Natural killer cell (primary cell): Measurements from ENCODE around the gene ABHD16A. TPM values are rescaled to one million over a fixed set of nuclear protein-coding genes. Genes with fewer than 3 reads are reported as not detected.
"Not testable (repeated sequence)": the region's sequence is repeated elsewhere in the genome, so short reads cannot be mapped to it uniquely, and the experiment has no call there.

Experiments used
- ATAC-seq, 3 donors: fragments of 150-1000 bp in 2 of 3; fragments of 200-7000 bp in 1 of 3; cut with Tn5 transposase; 1 replicate in 1 of 3; 2 replicates in 2 of 3; pipeline ENCODE4 v1.10.0; 2021; ENCODE audit warnings: mild to moderate bottlenecking in 2 of 3, moderate library complexity in 2 of 3
- DNase-seq, 2 donors: peaks; one replicate each; pipeline versions ENCODE4 v3.0.0 to v3.0.0-alpha.2; 2013 to 2021; ENCODE audit warnings: mixed read lengths in 1 of 2
- H3K27ac ChIP-seq: one replicate; pipeline ENCODE4 v1.5.1; 2013; ENCODE audit warnings: mild to moderate bottlenecking, low read length
- H3K27me3 ChIP-seq: one replicate; pipeline ENCODE4 v1.6.1; 2013; ENCODE audit warnings: low read length; ENCODE audit not compliant: control insufficient read depth, insufficient read depth
- H3K36me3 ChIP-seq: one replicate; pipeline ENCODE4 v1.6.1; 2013; ENCODE audit warnings: low read length; ENCODE audit not compliant: control insufficient read depth, insufficient read depth
- H3K4me1 ChIP-seq: one replicate; pipeline ENCODE4 v1.6.1; 2013; ENCODE audit warnings: low read length; ENCODE audit not compliant: control insufficient read depth, insufficient read depth
- H3K4me3 ChIP-seq: one replicate; pipeline ENCODE4 v1.5.1; 2013; ENCODE audit warnings: low read length
- H3K9me3 ChIP-seq: one replicate; pipeline ENCODE4 v1.6.1; 2013; ENCODE audit warnings: low read length; ENCODE audit not compliant: control insufficient read depth, insufficient read depth
- H3K27ac Mint-ChIP-seq, 2 donors: one replicate each; pipeline ENCODE4 v1.8.0; 2022; ENCODE audit warnings: mild to moderate bottlenecking in 2 of 2, mixed read lengths in 2 of 2, moderate library complexity in 1 of 2
- H3K27me3 Mint-ChIP-seq, 2 donors: one replicate each; pipeline ENCODE4 v1.8.0; 2022; ENCODE audit warnings: low read depth in 2 of 2, mixed read lengths in 2 of 2
- H3K36me3 Mint-ChIP-seq: one replicate; pipeline ENCODE4 v1.8.0; 2022; ENCODE audit warnings: mixed read lengths
- H3K4me1 Mint-ChIP-seq, 2 donors: one replicate each; pipeline ENCODE4 v1.8.0; 2022; ENCODE audit warnings: mixed read lengths in 2 of 2
- H3K4me3 Mint-ChIP-seq: one replicate; pipeline ENCODE4 v1.8.0; 2022; ENCODE audit warnings: mild to moderate bottlenecking, moderate library complexity, mixed read lengths
- H3K9me3 Mint-ChIP-seq, 2 donors: one replicate each; pipeline ENCODE4 v1.8.0; 2022; ENCODE audit warnings: mixed read lengths in 2 of 2
- whole genome bisulfite sequencing: methylation state at CpG from one replicate; pipeline ENCODE4 v1.1.7; 2013; ENCODE audit warnings: missing lambda C conversion rate; ENCODE audit not compliant: insufficient coverage; 5-methylcytosine and 5-hydroxymethylcytosine counted together
- intact Hi-C: fragments of 100-400 bp; cut with micrococcal nuclease; formaldehyde crosslinking; loops from one replicate; pipeline ENCODE4 v1.14.2; 2022
- total RNA-seq, 4 donors: library from RNA; stranded (reverse); fragments of 120-200 nt in 1 of 4; gene quantifications; one replicate each; pipeline versions ENCODE4 v1.2.3 to v1.2.4, GENCODE V29; 2013 to 2022
- TF ChIP-seq, protein P1 (sequence below): fragments of 200-600 bp; IDR thresholded peaks from one replicate; pipeline ENCODE4 v1.8.0; 2022; ENCODE audit warnings: antibody characterized with exemption

Gene ABHD16A
- total RNA-seq, 3 donors from 2014 or later (not counting 1 experiment from before 2014, with no cell fraction given): 92.0 to 97.6 (median 94.2) TPM

DNA sequence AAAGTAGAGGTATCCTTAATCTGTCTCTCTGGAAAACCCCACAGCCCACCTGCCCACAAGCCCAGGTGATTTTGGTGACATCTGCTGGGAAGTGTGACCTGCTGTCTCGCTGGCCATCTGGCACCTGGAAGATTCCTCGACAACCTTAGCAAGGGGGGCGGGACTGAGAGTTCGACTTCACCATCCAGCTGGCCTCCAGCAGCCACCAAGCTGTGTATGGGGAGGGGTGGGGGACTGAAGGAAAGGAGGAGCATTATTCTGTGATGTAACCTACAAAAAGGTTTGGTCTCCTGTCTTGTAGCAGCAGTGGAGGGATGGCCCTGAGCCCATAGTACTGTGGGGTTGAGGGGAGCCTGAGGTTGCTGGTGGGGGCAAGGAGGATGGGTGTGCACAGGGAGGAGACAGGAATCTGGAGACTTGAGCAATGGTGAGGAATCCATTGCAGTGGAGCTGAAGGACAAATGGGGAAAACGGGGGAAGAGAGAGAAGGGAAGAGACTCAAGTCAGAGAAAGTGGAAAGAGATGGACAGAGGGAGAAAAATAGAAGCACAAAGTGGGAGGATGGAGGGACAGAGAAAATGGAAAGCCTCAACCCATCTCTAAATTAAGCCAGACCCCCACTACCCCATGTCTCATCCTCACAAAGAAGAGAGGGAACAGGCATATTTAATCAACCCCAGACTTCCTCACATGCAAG lies 7.5 kb upstream of the ABHD16A start:
- peaks cover 0 to 3% of the 10 kb centered on the region in 2 donors for H3K27me3 Mint-ChIP-seq
- H3K27me3 ChIP-seq: no peaks in the 10 kb centered on the region
- peak overlapping the region in 1 of 2 donors; percentile 14 for H3K27ac Mint-ChIP-seq

DNA sequence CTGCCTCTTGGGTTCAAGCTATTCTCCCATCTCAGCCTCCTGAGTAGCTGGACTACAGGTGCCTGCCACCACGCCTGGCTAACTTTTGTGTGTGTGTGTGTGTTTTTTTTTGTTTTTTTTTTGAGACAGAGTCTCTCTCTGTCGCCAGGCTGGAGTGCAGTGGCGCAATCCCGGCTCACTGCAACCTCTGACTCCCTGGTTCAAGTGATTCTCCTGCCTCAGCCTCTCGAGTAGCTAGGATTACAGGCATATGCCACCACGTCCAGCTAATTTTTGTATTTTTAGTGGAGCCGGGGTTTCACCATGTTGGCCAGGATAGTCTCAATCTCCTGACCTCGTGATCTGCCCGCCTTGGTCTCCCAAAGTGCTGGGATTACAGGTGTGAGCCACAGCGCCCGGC lies 6.0 kb upstream of the ABHD16A start:
- H3K9me3 Mint-ChIP-seq, H3K36me3 Mint-ChIP-seq, H3K27me3 Mint-ChIP-seq, H3K9me3 ChIP-seq, H3K36me3 ChIP-seq, DNase-seq, H3K27ac ChIP-seq, H3K27ac Mint-ChIP-seq, ATAC-seq, H3K4me3 ChIP-seq, intact Hi-C loops, H3K4me3 Mint-ChIP-seq, H3K27me3 ChIP-seq: not testable (repeated sequence)
- 90% methylated on average over 9 of the region's 11 CpGs for WGBS
- peaks cover 16 to 19% of the 10 kb centered on the region in 2 donors for H3K4me1 Mint-ChIP-seq
- H3K4me1 ChIP-seq: peaks cover 14% of the 10 kb centered on the region

More for the DNA sequence above, 7.5 kb upstream of the ABHD16A start:
- H3K4me1 Mint-ChIP-seq: peaks cover 16 to 21% of the 10 kb centered on the region in 2 donors
- WGBS: 78% methylated on average over 5 of the region's 5 CpGs
- H3K27ac ChIP-seq: no peak overlapping the region
- no peak for DNase-seq
- no peaks in the 10 kb centered on the region for H3K36me3 Mint-ChIP-seq
- no peaks in the 10 kb centered on the region for H3K36me3 ChIP-seq
- no peaks in the 10 kb centered on the region for H3K9me3 ChIP-seq
- no peaks in the 10 kb centered on the region for H3K9me3 Mint-ChIP-seq
- no peak for ATAC-seq
- H3K4me3 ChIP-seq: no peak overlapping the region
- intact Hi-C loops: no loop called here
- TF ChIP-seq, protein P1, sequence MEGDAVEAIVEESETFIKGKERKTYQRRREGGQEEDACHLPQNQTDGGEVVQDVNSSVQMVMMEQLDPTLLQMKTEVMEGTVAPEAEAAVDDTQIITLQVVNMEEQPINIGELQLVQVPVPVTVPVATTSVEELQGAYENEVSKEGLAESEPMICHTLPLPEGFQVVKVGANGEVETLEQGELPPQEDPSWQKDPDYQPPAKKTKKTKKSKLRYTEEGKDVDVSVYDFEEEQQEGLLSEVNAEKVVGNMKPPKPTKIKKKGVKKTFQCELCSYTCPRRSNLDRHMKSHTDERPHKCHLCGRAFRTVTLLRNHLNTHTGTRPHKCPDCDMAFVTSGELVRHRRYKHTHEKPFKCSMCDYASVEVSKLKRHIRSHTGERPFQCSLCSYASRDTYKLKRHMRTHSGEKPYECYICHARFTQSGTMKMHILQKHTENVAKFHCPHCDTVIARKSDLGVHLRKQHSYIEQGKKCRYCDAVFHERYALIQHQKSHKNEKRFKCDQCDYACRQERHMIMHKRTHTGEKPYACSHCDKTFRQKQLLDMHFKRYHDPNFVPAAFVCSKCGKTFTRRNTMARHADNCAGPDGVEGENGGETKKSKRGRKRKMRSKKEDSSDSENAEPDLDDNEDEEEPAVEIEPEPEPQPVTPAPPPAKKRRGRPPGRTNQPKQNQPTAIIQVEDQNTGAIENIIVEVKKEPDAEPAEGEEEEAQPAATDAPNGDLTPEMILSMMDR: no peak
- H3K4me1 ChIP-seq: peaks cover 14% of the 10 kb centered on the region
- H3K4me3 Mint-ChIP-seq: no peak overlapping the region

DNA sequence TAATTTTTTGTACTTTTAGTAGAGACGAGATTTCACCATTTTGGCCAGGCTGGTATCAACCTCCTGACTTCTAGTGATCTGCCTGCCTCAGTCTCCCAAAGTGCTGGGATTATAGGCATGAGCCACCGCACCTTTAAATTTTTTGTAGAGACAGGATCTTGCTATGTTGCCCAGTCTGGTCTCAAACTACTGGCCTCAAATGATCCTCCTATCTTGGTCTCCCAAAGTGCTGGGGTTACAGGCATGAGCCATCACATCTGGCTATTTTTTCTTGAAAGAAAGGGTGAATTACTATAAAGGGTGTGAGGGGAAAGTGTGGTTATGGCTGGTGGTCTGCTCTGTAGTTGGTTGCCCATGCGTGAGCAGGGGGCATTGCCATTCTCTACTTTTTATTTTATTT lies 5.1 kb upstream of the ABHD16A start:
- DNase-seq (no peak), ATAC-seq (no peak)
- Histone ChIP-seq H3K27me3 (no peaks in the 10 kb centered on the region), H3K27ac (no peak overlapping the region), H3K9me3 (no peaks in the 10 kb centered on the region), H3K4me3 (no peak overlapping the region), H3K4me1 (peaks cover 22% of the 10 kb centered on the region), H3K36me3 (no peaks in the 10 kb centered on the region)
- WGBS: 95% methylated on average over 2 of the region's 3 CpGs
- H3K4me3 Mint-ChIP-seq: no peak overlapping the region
- TF ChIP-seq, protein P1: no peak
- no peaks in the 10 kb centered on the region for H3K27me3 Mint-ChIP-seq
- H3K4me1 Mint-ChIP-seq: peaks cover 20% of the 10 kb centered on the region in 2 donors
- intact Hi-C loops: no loop called here
- H3K27ac Mint-ChIP-seq: no peak overlapping the region
- no peaks in the 10 kb centered on the region for H3K36me3 Mint-ChIP-seq
- H3K9me3 Mint-ChIP-seq: no peaks in the 10 kb centered on the region

DNA sequence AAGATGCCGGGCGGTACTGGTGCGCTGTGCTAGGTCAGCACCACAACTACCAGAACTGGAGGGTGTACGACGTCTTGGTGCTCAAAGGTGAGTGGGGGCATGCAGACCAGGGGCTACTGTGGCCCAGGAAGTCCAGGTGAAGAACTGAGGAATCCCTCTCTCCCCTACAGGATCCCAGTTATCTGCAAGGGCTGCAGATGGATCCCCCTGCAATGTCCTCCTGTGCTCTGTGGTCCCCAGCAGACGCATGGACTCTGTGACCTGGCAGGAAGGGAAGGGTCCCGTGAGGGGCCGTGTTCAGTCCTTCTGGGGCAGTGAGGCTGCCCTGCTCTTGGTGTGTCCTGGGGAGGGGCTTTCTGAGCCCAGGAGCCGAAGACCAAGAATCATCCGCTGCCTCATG lies 4.6 kb upstream of the ABHD16A start:
- DNase-seq (no peak), ATAC-seq (no peak)
- Mint-ChIP-seq H3K9me3 (no peaks in the 10 kb centered on the region), H3K36me3 (no peaks in the 10 kb centered on the region), H3K27ac (no peak overlapping the region), H3K4me3 (no peak overlapping the region), H3K27me3 (no peaks in the 10 kb centered on the region), H3K4me1 (peaks cover 23% of the 10 kb centered on the region in 2 donors)
- intact Hi-C loops: no loop called here
- no peaks in the 10 kb centered on the region for H3K9me3 ChIP-seq
- whole genome bisulfite sequencing: 87% methylated on average over 10 of the region's 10 CpGs
- H3K27me3 ChIP-seq: no peaks in the 10 kb centered on the region
- TF ChIP-seq, protein P1: no peak
- peaks cover 22% of the 10 kb centered on the region for H3K4me1 ChIP-seq
- no peak overlapping the region for H3K4me3 ChIP-seq
- H3K27ac ChIP-seq: no peak overlapping the region
- no peaks in the 10 kb centered on the region for H3K36me3 ChIP-seq
